ENCODE measurements around the gene TMEM223. TPM values are rescaled to one million over a fixed set of nuclear protein-coding genes. Genes with fewer than 3 reads are reported as not detected.

Gene TMEM223
- total and polyA plus RNA-seq, 4 experiments from 2014 or later: 21.6 to 45.5 (median 31.0) TPM

DNA sequence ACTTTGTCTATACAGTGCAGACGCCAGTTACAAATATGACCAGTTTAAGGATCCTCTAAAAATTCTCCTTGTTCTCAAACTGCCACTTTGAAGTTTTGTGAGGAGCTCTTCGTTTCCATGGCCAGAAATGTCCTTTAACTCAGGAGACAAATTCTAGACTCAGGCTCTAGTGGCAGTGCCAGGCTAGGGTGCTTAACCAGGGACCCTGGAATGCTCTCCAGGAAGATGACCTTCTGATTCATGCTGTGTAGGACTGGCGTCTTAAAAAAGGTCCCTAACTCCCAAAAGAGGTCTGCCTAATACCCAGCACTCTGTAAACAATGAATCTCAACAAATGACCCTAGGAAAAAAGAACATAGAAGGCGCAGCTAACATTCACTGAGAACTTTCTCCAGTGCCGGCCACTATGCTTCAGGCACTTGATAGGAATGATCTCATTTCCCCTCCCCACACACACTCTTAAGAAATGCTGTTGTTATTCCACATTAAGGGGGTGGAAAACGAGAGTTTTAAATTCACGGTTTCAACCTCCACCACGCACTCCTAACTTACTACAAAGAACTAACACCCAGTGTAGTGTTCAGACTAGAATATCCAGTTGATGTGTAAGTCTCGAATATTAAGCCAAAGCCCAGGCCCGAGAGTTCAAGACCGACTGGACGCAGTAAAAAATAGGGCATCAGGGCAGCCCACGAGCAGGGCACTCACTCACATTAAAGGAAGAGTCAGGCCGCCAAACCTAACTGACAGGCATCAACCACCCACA lies 12.7 kb upstream of the TMEM223 start:
- Mint-ChIP-seq H3K27me3 (peaks cover 0 to 2% of the 10 kb centered on the region in 2 donors), H3K9me3 (peaks cover 0 to 3% (median 0%) of the 10 kb centered on the region in 8 donors), H3K36me3 (peaks cover 28 to 50% of the 10 kb centered on the region in 2 donors), H3K4me3 (peak overlapping the region; percentile 97 to 100 (median 99)), H3K27ac (peak overlapping the region; percentile 97 to 99 (median 98)), H3K4me1 (peaks cover 20 to 43% (median 32%) of the 10 kb centered on the region in 4 donors)
- H3K27me3 ChIP-seq (ENCODE audit: insufficient read depth, low read length): no peaks in the 10 kb centered on the region
- intact Hi-C loops (cut with micrococcal nuclease): loop anchor here (1.0 kb wide), 7 partner anchors 12 to 77 kb away; partner anchors contain the start of genes STX5, TEX54, TMEM179B and TMEM223
- ChIA-PET CTCF (ENCODE audit: partially characterized antibody) (interaction anchor here (1.4 kb wide), 1 partner anchor 17 kb away, joined by 7 read pairs; the partner anchor contains the start of gene TMEM179B), POLR2A (ENCODE audit: partially characterized antibody) (interaction anchor here (0.6 to 25.8 kb wide), 12 partner anchors 11 to 212 kb away, joined by 3 to 801 read pairs (median 4); partner anchors contain the start of genes HNRNPUL2, POLR2G, SLC3A2 and STX5)
- H3K4me3 ChIP-seq (ENCODE audit: low read length in 2 of 2): peak overlapping the region; percentile 87 to 93
- no peak for DNase-seq
- peak overlapping the region; percentile 94 for H3K27ac ChIP-seq (ENCODE audit: low read depth, low read length)
- H3K4me1 ChIP-seq (ENCODE audit: insufficient read depth, low read length): peaks cover 22% of the 10 kb centered on the region
- no peaks in the 10 kb centered on the region for H3K9me3 ChIP-seq (ENCODE audit: control insufficient read depth in 1 of 2, low read length in 2 of 2)
- peaks cover 37% of the 10 kb centered on the region for H3K36me3 ChIP-seq (ENCODE audit: insufficient read depth, low read length)

DNA sequence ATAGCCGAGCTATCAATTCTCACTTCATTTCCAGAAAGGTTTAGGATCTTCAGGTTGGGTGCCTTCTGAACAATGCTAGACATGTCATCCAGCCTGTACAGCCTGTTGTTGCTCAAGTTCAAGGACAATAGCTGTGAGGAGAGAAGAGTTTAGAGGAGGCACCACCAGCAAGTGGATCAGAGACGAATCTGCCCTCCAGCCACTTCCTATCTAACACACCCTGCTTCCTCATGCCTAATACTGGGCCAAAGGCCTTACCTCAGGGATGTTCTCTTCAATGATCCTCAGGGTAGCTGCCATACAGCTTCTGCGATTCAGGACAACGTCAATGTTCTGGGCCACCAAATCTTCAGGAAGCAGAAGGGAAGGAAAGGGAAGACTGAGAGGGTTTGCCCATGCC lies 9.3 kb upstream of the TMEM223 start:
- Histone ChIP-seq H3K27me3 (ENCODE audit: insufficient read depth, low read length) (no peaks in the 10 kb centered on the region), H3K4me3 (ENCODE audit: low read length in 2 of 2) (no peak overlapping the region), H3K4me1 (ENCODE audit: insufficient read depth, low read length) (peaks cover 19% of the 10 kb centered on the region), H3K27ac (ENCODE audit: low read depth, low read length) (no peak overlapping the region), H3K9me3 (ENCODE audit: control insufficient read depth in 1 of 2, low read length in 2 of 2) (no peaks in the 10 kb centered on the region), H3K36me3 (ENCODE audit: insufficient read depth, low read length) (peaks cover 69% of the 10 kb centered on the region)
- intact Hi-C loops (cut with micrococcal nuclease): no loop called here
- Mint-ChIP-seq H3K4me1 (peaks cover 22 to 37% (median 27%) of the 10 kb centered on the region in 4 donors), H3K36me3 (peaks cover 43 to 81% of the 10 kb centered on the region in 2 donors), H3K4me3 (no peak overlapping the region), H3K9me3 (peaks cover 0 to 5% (median 0%) of the 10 kb centered on the region in 8 donors), H3K27ac (peak overlapping the region in 2 of 7 donors; percentile 15 to 97), H3K27me3 (peaks cover 0 to 2% of the 10 kb centered on the region in 2 donors)
- DNase-seq: no peak
- ChIA-PET CTCF (ENCODE audit: partially characterized antibody) (interaction anchor here (0.7 to 2.5 kb wide), 5 partner anchors 13 to 376 kb away, joined by 3 to 7 read pairs (median 4); partner anchors contain the start of gene TMEM179B), POLR2A (ENCODE audit: partially characterized antibody) (interaction anchor here (1.0 to 25.8 kb wide), 5 partner anchors 10 to 80 kb away, joined by 3 to 801 read pairs (median 76); partner anchors contain the start of genes SLC3A2, STX5, TAF6L and TEX54)

DNA sequence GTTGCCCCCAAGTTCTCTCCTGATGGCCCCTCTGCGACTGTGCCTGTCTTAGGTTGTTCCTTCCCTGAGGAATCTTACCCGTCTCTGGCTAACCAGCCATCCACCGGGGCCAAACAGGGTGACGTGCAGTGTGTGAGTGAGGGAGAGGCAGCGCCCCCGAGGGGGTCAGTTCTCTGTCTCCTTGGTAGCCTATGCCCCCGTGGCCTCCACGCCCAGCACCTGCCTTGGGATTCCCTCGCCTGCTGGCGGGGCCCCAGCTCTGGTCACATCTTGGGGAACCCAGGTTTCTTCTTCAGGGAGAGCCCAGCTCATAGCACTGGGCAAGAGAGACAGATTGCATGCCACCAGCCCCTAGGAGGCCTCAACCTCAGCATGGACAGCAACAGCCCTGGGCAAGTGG lies 7.7 kb upstream of the TMEM223 start:
- peaks cover 57 to 86% of the 10 kb centered on the region in 2 donors for H3K36me3 Mint-ChIP-seq
- POLR2A ChIA-PET (ENCODE audit: partially characterized antibody): interaction anchor here (1.5 to 25.8 kb wide), 4 partner anchors 8 to 56 kb away, joined by 3 to 801 read pairs (median 132); partner anchors contain the start of genes POLR2G, STX5, TEX54 and TMEM179B
- H3K27ac Mint-ChIP-seq: peak overlapping the region in 4 of 7 donors; percentile 7 to 57 (median 47)

DNA sequence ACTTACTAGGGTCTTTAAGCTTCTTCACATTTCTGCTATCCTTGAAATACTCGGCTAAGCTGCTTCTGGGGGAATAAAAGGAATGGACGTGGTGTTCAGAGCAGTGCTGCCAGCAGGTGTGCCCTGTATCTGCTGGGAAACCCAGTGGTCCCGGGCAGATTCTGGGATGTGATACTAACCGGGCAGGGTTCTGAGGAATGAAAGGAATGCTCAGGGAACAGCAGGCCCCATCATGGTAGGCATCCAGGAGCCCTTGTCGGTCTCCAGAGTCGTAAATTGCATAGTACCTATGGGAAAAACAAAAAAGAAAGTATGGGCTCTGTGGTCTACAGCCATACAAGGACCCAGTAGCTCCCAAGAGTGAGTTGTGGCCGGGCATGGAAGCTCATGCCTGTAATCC lies 4.5 kb upstream of the TMEM223 start:
- ChIA-PET CTCF (ENCODE audit: partially characterized antibody) (interaction anchor here (0.7 to 3.4 kb wide), 2 partner anchors 10 to 11 kb away, joined by 3 to 19 read pairs; no protein-coding TSS in a partner anchor), POLR2A (ENCODE audit: partially characterized antibody) (interaction anchor here (1.1 to 25.8 kb wide), 9 partner anchors 8 to 204 kb away, joined by 3 to 801 read pairs (median 4); partner anchors contain the start of genes C11orf98, CSKMT, NXF1 and STX5)
- H3K36me3 ChIP-seq (ENCODE audit: insufficient read depth, low read length): peaks cover 83% of the 10 kb centered on the region
- intact Hi-C loops (cut with micrococcal nuclease): loop anchor here (1.0 kb wide), 1 partner anchor 11 kb away; no protein-coding TSS in a partner anchor
- Mint-ChIP-seq H3K27ac (peak overlapping the region in 4 of 7 donors; percentile 29 to 71 (median 54)), H3K27me3 (no peaks in the 10 kb centered on the region), H3K9me3 (peaks cover 0 to 2% (median 0%) of the 10 kb centered on the region in 8 donors), H3K4me3 (no peak overlapping the region), H3K4me1 (peaks cover 14 to 29% (median 17%) of the 10 kb centered on the region in 4 donors), H3K36me3 (peaks cover 57 to 78% of the 10 kb centered on the region in 2 donors)
- no peak overlapping the region for H3K27ac ChIP-seq (ENCODE audit: low read depth, low read length)
- no peaks in the 10 kb centered on the region for H3K9me3 ChIP-seq (ENCODE audit: control insufficient read depth in 1 of 2, low read length in 2 of 2)
- H3K27me3 ChIP-seq (ENCODE audit: insufficient read depth, low read length): no peaks in the 10 kb centered on the region
- no peak overlapping the region for H3K4me3 ChIP-seq (ENCODE audit: low read length in 2 of 2)
- no peak for DNase-seq
- peaks cover 12% of the 10 kb centered on the region for H3K4me1 ChIP-seq (ENCODE audit: insufficient read depth, low read length)

More for the DNA sequence above, 7.7 kb upstream of the TMEM223 start:
- no peak for DNase-seq
- H3K9me3 Mint-ChIP-seq: peaks cover 0 to 2% (median 0%) of the 10 kb centered on the region in 8 donors
- no peaks in the 10 kb centered on the region for H3K27me3 Mint-ChIP-seq
- CTCF ChIA-PET (ENCODE audit: partially characterized antibody): interaction anchor here (0.7 to 2.5 kb wide), 2 partner anchors 11 to 40 kb away, joined by 3 to 7 read pairs; partner anchors contain the start of genes TMEM179B and WDR74
- Histone ChIP-seq H3K4me3 (ENCODE audit: low read length in 2 of 2) (no peak overlapping the region), H3K27me3 (ENCODE audit: insufficient read depth, low read length) (no peaks in the 10 kb centered on the region), H3K27ac (ENCODE audit: low read depth, low read length) (no peak overlapping the region), H3K36me3 (ENCODE audit: insufficient read depth, low read length) (peaks cover 85% of the 10 kb centered on the region), H3K4me1 (ENCODE audit: insufficient read depth, low read length) (peaks cover 13% of the 10 kb centered on the region), H3K9me3 (ENCODE audit: control insufficient read depth in 1 of 2, low read length in 2 of 2) (no peaks in the 10 kb centered on the region)
- H3K4me1 Mint-ChIP-seq: peaks cover 16 to 30% (median 21%) of the 10 kb centered on the region in 4 donors
- H3K4me3 Mint-ChIP-seq: no peak overlapping the region
- intact Hi-C loops (cut with micrococcal nuclease): no loop called here

DNA sequence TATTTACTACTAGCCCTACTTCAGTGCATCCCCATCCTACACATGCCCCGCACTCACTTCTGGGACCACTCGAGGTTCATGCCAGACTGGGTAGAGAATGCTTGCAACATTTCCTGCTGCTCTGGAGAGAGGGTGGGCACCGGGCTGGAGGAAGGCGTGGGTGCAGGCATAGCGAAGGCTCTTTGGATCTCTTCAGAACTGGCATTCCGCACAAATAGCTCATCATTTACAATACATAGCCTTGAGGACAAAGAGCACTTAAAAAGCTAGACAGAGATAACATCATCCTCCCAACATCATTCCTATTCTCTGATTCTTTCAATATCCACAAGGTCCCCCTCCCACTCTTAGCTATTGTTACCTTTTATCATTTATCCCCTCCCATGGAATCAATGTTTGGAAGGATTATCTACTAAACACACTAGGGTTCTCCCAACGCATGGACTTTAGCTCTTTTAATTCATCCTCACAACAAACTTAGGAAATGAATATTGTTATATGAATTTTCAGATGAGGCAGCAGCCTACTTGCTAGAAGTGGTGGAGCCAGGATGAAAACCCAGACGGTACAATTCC lies 2.5 kb upstream of the TMEM223 start:
- no peak for DNase-seq
- no peaks in the 10 kb centered on the region for H3K27me3 Mint-ChIP-seq
- Histone ChIP-seq H3K36me3 (ENCODE audit: insufficient read depth, low read length) (peaks cover 74% of the 10 kb centered on the region), H3K27ac (ENCODE audit: low read depth, low read length) (no peak overlapping the region), H3K9me3 (ENCODE audit: control insufficient read depth in 1 of 2, low read length in 2 of 2) (no peaks in the 10 kb centered on the region), H3K4me3 (ENCODE audit: low read length in 2 of 2) (no peak overlapping the region), H3K4me1 (ENCODE audit: insufficient read depth, low read length) (peaks cover 32% of the 10 kb centered on the region), H3K27me3 (ENCODE audit: insufficient read depth, low read length) (no peaks in the 10 kb centered on the region)
- H3K9me3 Mint-ChIP-seq: peaks cover 0 to 2% (median 0%) of the 10 kb centered on the region in 8 donors
- peaks cover 48 to 83% of the 10 kb centered on the region in 2 donors for H3K36me3 Mint-ChIP-seq
- H3K27ac Mint-ChIP-seq: peak overlapping the region in 5 of 7 donors; percentile 12 to 88 (median 43)
- ChIA-PET POLR2A (ENCODE audit: partially characterized antibody) (interaction anchor here (1.2 to 25.8 kb wide), 7 partner anchors 8 to 129 kb away, joined by 3 to 801 read pairs (median 7); partner anchors contain the start of genes C11orf98, CSKMT, NXF1 and STX5), CTCF (ENCODE audit: partially characterized antibody) (interaction anchor here (0.7 to 3.4 kb wide), 5 partner anchors 9 to 252 kb away, joined by 3 to 19 read pairs (median 3); partner anchors contain the start of gene SLC3A2)
- H3K4me3 Mint-ChIP-seq: peak overlapping the region in 3 of 8 donors; percentile 1 to 68 (median 36)
- intact Hi-C loops (cut with micrococcal nuclease): no loop called here
- H3K4me1 Mint-ChIP-seq: peaks cover 26 to 49% (median 33%) of the 10 kb centered on the region in 4 donors

GRCh38 chr11:62792202-62792575 lies 383 bp upstream of the TMEM223 start:
- peaks cover 31 to 70% (median 48%) of the 10 kb centered on the region in 4 donors for H3K4me1 Mint-ChIP-seq
- peaks cover 60% of the 10 kb centered on the region for H3K36me3 ChIP-seq (ENCODE audit: insufficient read depth, low read length)
- H3K27me3 ChIP-seq (ENCODE audit: insufficient read depth, low read length): no peaks in the 10 kb centered on the region
- POLR2A ChIA-PET (ENCODE audit: partially characterized antibody): interaction anchor here (1.0 to 25.8 kb wide), 14 partner anchors 12 to 191 kb away, joined by 3 to 801 read pairs (median 8); partner anchors contain the start of genes B3GAT3, HNRNPUL2, MTA2 and NXF1
- intact Hi-C loops (cut with micrococcal nuclease): loop anchor here (1.0 kb wide), 2 partner anchors 13 to 63 kb away; partner anchors contain the start of gene NXF1
- peaks cover 46% of the 10 kb centered on the region for H3K4me1 ChIP-seq (ENCODE audit: insufficient read depth, low read length)
- DNase-seq: peak in 1 of 5 donors; percentile 61
- peak overlapping the region; percentile 83 to 95 (median 88) for H3K4me3 Mint-ChIP-seq
- no peaks in the 10 kb centered on the region for H3K9me3 ChIP-seq (ENCODE audit: control insufficient read depth in 1 of 2, low read length in 2 of 2)
- peak overlapping the region; percentile 89 to 98 (median 94) for H3K27ac Mint-ChIP-seq
- H3K9me3 Mint-ChIP-seq: peaks cover 0 to 2% (median 0%) of the 10 kb centered on the region in 8 donors
- peaks cover 37 to 77% of the 10 kb centered on the region in 2 donors for H3K36me3 Mint-ChIP-seq
- CTCF ChIA-PET (ENCODE audit: partially characterized antibody): interaction anchor here (1.0 kb wide), 1 partner anchor 63 kb away, joined by 3 read pairs; no protein-coding TSS in a partner anchor
- H3K27me3 Mint-ChIP-seq: no peaks in the 10 kb centered on the region
- peak overlapping the region; percentile 24 to 66 for H3K4me3 ChIP-seq (ENCODE audit: low read length in 2 of 2)
- peak overlapping the region; percentile 84 for H3K27ac ChIP-seq (ENCODE audit: low read depth, low read length)
